Esophagus muscularis mucosa (tissue), 3 donors: ENCODE data around the gene IL12RB2.

Experiments used
- EP300 ChIP-seq: sonication (generic); formaldehyde crosslinking; IDR thresholded peaks from one replicate; pipeline ENCODE4 v1.6.1; 2017; ENCODE audit warnings: antibody characterized with exemption
- TF ChIP-seq, protein P1 (sequence below), 3 experiments: fragments of 200-600 bp in 2 of 3; fragments of 450-650 bp in 1 of 3; sonication (generic) in 2 of 3; IDR thresholded peaks; one replicate each; pipeline ENCODE4 v1.5.1; 2017 to 2019; ENCODE audit warnings: antibody characterized with exemption in 3 of 3, mild to moderate bottlenecking in 2 of 3, moderate library complexity in 1 of 3

- TF ChIP-seq, protein P1, sequence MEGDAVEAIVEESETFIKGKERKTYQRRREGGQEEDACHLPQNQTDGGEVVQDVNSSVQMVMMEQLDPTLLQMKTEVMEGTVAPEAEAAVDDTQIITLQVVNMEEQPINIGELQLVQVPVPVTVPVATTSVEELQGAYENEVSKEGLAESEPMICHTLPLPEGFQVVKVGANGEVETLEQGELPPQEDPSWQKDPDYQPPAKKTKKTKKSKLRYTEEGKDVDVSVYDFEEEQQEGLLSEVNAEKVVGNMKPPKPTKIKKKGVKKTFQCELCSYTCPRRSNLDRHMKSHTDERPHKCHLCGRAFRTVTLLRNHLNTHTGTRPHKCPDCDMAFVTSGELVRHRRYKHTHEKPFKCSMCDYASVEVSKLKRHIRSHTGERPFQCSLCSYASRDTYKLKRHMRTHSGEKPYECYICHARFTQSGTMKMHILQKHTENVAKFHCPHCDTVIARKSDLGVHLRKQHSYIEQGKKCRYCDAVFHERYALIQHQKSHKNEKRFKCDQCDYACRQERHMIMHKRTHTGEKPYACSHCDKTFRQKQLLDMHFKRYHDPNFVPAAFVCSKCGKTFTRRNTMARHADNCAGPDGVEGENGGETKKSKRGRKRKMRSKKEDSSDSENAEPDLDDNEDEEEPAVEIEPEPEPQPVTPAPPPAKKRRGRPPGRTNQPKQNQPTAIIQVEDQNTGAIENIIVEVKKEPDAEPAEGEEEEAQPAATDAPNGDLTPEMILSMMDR (IDR thresholded peaks at IDR 0.05), result no peak
- TF ChIP-seq EP300, result no peak
Observed at GRCh38 chr1:67324068-67324467, 16.4 kb downstream of the IL12RB2 start.
